HepG2 (cell line): ENCODE results near the gene MALT1. TPM values are rescaled to one million over a fixed set of nuclear protein-coding genes. Genes with fewer than 3 reads are reported as not detected.

Source experiments
- AFF4 ChIP-seq: sonication (generic); formaldehyde crosslinking; IDR thresholded peaks from 2 replicates; pipeline ENCODE4 v1.4.0; 2020; ENCODE audit warnings: missing genetic modification reagents
- CREB3 ChIP-seq: sonication (generic); formaldehyde crosslinking; IDR thresholded peaks from 2 replicates; pipeline ENCODE4 v1.5.0; 2020; ENCODE audit warnings: missing genetic modification reagents
- IKZF1 ChIP-seq: fragments of 450-650 bp; IDR thresholded peaks from 2 replicates; pipeline ENCODE4 v1.7.1; 2016
- MED8 ChIP-seq: sonication (generic); formaldehyde crosslinking; IDR thresholded peaks from 2 replicates; pipeline ENCODE4 v1.8.1; 2023; ENCODE audit warnings: mild to moderate bottlenecking, missing genetic modification reagents; ENCODE audit not compliant: insufficient replicate concordance
- ZNF136 ChIP-seq: sonication (generic); formaldehyde crosslinking; IDR thresholded peaks from 2 replicates; pipeline ENCODE4 v1.8.1; 2022; ENCODE audit warnings: low read depth, mild to moderate bottlenecking, moderate library complexity, missing genetic modification reagents
- ZNF34 ChIP-seq: sonication (generic); formaldehyde crosslinking; IDR thresholded peaks from 2 replicates; pipeline ENCODE4 v1.4.0; 2020; ENCODE audit warnings: mild to moderate bottlenecking, missing genetic modification reagents, borderline replicate concordance
- ZNF609 ChIP-seq: sonication (generic); formaldehyde crosslinking; IDR thresholded peaks from 2 replicates; pipeline ENCODE4 v1.4.0; 2020; ENCODE audit warnings: mild to moderate bottlenecking, missing genetic modification reagents, borderline replicate concordance
- ZNF709 ChIP-seq: sonication (generic); formaldehyde crosslinking; IDR thresholded peaks from 2 replicates; pipeline ENCODE4 v1.5.0; 2020; ENCODE audit warnings: mild to moderate bottlenecking, missing genetic modification reagents
- ZNF878 ChIP-seq: sonication (generic); formaldehyde crosslinking; IDR thresholded peaks from 2 replicates; pipeline ENCODE4 v1.8.1; 2023; ENCODE audit warnings: mild to moderate bottlenecking, missing genetic modification reagents, moderate library complexity
- polyA plus RNA-seq, 8 experiments: library from polyadenylated mRNA; depleted of rRNA in 3 of 8; stranded (reverse) in 7 of 8; unstranded in 1 of 8; fragments of >200 nt; fragmentation: Illumina TruSeq in 4 of 8; extraction: Trizol in 4 of 8; gene quantifications; 2 replicates each; pipeline versions ENCODE4 v1.2.1 to v1.2.3, GENCODE V29; 2011 to 2016; ENCODE audit warnings: low read depth in 4 of 8, missing spikeins in 1 of 8, mixed read lengths in 1 of 8; ENCODE audit not compliant: insufficient read depth in 1 of 8
- total RNA-seq, 5 experiments: library from RNA; depleted of rRNA; stranded (reverse); fragments of >200 nt; fragmentation: Illumina TruSeq; extraction: Trizol; gene quantifications; 2 replicates each; pipeline ENCODE4 v1.2.3, GENCODE V29; 2016; ENCODE audit warnings: low read depth in 1 of 5
- TF ChIP-seq, protein P1 (sequence below): sonication (generic); formaldehyde crosslinking; IDR thresholded peaks from 2 replicates; pipeline ENCODE4 v1.5.1; 2020; ENCODE audit warnings: mild to moderate bottlenecking, missing genetic modification reagents, borderline replicate concordance

Gene MALT1
- total and polyA plus RNA-seq, 2 of the 13 experiments (the other 11 are each of a cell fraction or from before 2014, with no cell fraction given), result 43.9 to 89.0 TPM

- TF ChIP-seq ZNF609 (CRISPR knock-in tag) (no peak), ZNF709 (CRISPR knock-in tag) (no peak), IKZF1 (no peak), ZNF34 (CRISPR knock-in tag) (no peak), ZNF878 (CRISPR knock-in tag) (no peak), ZNF136 (CRISPR knock-in tag) (no peak), MED8 (no peak), CREB3 (CRISPR knock-in tag) (no peak), AFF4 (no peak)
- TF ChIP-seq, protein P1, sequence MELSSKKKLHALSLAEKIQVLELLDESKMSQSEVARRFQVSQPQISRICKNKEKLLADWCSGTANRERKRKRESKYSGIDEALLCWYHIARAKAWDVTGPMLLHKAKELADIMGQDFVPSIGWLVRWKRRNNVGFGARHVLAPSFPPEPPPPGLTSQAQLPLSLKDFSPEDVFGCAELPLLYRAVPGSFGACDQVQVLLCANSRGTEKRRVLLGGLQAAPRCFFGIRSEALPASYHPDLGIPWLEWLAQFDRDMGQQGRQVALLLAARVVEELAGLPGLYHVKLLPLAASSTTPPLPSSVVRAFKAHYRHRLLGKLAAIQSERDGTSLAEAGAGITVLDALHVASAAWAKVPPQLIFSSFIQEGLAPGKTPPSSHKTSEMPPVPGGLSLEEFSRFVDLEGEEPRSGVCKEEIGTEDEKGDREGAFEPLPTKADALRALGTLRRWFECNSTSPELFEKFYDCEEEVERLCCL (CRISPR knock-in tag), result no peak
These were observed 61.2 kb downstream of the MALT1 start (continued) for GRCh38 chr18:58732471-58732870.
